Bone marrow (tissue), 2 donors: Measurements from ENCODE around the gene ARID1B.
"Not testable (repeated sequence)": the region's sequence is repeated elsewhere in the genome, so short reads cannot be mapped to it uniquely, and the experiment has no call there.

Experiments
- DNase-seq, 2 donors: peaks; one replicate each; lab custom pipeline; 2025; lab: John Stamatoyannopoulos, UW

Gene ARID1B

DNA sequence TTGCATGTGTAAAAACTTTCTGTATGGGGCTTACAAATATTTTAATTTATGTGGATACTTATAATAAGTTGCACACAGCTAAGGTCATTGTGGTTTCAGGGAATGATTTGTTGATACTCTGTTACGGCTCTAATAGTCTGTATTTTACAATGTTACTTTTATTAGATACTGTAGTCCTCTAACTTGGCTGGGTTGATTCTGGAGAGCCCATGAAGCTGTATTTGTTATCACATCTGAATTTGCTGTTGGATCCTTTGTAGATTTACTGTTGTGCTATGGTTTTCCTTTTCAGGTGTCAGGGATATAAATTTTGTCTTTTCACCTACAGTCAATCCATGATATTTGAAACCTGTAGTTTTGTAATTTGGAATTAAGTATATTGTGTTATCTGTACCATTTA, 161.0 kb downstream of the ARID1B start:
- DNase-seq, result no peak

DNA sequence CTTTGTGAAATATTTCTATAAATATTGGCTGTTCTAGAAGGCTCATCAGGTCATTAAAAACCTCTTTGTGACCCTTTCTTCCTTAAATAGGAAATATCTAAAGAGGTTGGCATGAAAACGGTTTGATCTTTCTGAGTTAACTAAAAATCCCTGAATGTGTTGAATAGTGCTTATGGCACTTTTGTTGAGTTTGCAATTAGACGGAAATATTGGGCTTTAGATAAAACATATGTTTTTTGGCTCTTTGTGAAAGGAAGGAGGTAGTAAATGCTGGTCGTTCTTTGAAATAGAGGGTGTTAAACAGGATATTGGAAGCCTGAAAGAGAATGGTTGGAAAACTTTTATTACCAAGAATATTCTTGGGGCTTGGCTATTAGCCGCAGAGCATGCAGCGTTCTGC, 163.0 kb downstream of the ARID1B start:
- no peak for DNase-seq

DNA sequence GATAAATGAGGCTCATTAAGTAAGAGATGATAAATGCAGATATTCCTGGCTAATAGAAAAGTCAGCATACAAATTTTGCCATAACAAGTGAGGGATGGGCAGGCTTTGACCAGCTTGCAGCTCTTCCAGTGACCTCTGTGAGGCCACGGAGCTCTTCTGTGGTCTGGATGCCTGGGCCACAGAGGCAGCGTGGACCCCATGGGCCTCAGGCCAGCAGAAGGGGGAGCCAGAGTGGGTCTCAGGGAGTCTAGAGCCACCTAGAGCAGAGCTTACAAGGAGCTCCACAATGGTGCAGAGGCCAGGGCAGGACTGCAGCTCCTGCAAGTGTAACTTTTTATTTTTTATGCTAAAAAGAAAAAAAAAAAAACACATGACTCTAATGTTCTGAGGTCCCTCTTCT, 165.1 kb downstream of the ARID1B start:
- DNase-seq, result no peak

DNA sequence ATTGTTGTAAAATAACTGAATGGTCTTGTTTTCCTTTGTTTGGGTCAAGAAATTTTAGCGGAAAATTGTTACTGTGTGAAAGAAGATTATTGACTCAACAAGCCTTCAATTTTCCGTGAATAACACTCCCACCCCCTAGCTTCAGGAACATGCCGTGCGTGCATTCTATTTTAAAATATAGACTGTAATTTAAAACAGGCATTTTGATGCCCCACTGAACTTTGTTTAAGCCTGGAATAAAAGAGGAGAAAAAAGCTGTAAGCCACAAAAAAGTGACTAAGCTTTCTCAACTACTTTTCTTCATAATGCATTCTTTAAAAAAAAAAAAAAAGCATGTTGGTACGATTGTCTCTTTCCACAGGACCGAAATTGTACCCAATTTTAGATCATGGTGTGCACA, 166.0 kb downstream of the ARID1B start:
- no peak for DNase-seq

DNA sequence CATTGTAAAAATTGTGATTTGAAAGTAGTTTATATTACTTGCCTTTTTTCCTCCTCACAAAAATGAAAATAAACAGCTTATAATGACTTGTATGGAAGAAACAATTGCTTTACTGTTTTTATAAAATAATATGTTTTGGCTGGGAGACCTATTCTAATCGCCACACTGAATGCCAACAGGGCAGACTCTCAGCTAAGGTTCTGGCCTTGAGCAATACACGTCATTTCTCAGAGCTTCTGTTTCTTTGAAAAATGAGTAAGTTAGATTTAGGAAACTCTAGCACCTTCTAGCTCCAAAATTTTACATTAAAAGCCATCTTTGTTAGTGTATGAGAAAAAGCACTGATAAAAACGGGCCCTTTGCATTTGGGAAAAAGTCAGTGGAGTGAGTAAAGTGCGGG, 166.6 kb downstream of the ARID1B start:
- no peak for DNase-seq

DNA sequence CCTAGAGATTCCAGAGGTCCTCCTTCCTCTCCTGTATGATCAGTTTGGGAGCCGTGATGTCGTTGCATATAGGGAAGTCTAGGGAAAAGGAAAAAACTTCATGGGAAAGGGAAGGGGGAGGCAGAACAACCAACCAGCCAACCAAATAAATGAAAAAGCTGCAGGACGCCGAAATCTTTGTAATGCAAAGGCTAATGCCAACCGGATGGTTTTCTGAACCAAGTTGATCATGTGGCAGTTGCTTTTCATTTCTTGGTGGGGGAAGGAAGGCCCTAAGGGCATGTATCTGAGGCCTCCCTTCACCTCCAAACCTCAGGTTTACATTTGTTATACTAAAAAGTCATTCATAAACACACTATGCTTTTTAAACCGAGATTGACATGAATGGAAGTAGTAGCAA, 167.2 kb downstream of the ARID1B start:
- no peak for DNase-seq

DNA sequence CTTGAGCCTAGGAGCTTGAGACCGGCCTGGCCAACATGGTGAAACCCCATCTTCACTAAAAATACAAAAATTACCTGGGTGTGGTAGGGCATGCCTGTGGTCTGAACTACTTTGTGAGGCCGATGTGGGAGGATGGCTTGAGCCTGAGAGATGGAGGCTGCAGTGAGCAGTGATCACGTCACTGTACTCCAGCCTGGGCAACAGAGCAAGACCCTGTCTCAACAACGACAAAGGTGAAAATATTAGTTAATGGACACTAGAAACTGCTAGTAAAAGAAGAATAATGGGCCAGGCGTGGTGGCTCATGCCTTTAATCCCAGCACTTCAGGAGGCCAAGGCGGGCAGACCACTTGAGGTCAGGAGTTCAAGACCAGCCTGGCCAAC, 168.6 kb downstream of the ARID1B start:
- DNase-seq, result not testable (repeated sequence)

DNA sequence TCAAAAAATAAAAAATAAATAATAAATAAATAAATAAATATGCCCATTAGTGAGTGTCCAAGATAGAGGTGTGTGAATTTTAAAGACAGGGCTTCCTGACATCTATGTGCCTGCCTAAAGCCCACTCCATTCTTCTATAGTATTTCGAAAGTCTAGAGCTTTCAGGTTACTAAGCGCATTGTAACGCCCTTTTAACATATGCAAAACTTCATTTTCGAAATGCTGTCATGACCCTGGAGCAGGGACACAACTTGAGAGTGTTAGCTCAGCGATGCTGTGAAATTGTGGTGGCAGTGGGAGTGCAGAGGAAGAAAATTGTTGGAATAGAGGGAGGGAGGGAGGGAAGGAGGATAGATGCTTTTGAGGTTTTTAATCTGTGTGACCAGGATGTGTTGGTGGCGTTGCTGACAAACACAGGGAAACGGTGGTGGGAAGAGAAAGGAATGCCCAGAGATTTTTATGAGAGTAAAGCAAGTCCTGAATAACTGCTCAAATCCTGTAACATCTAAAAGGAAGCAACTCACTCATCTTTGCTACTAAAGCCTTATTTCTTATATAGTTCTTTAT, 169.3 kb downstream of the ARID1B start:
- no peak for DNase-seq

DNA sequence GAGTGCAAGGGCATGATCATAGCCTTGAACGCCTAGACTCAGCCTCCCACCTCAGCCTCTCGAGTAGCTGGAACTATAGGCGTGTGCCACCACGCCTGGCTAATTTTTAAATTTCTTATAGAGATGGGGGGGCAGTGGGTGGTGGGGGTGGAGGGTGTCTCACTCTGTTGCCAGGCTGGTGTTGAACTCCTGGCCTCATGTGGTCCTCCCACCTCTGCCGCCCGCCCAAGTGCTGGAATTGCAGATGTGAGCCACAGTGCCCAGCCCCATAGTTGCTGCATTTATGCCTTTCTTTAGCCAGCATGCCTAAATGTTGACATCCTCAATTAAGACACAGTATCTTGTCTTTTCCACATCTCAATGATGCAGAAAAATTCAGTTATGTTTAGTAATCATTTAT, 171.1 kb downstream of the ARID1B start:
- DNase-seq, result no peak

DNA sequence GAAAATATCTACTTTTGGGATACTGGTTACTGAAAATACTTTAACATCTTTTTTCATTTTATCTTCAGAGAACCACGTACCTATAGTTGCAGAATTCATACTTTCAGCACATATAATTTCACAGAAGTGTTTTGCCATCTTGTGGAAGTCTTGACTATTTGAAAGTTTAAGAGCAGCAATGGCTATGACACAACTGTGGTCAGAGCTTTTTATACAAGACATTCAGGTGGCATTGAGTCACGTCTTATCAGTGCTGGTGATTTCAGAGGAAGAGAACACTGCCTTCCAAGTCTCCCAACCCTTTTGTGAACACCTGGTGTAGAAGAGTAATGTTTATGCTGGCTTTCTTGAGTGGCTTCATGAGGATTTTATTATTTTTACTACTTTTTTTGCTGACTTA, 171.6 kb downstream of the ARID1B start:
- no peak for DNase-seq

DNA sequence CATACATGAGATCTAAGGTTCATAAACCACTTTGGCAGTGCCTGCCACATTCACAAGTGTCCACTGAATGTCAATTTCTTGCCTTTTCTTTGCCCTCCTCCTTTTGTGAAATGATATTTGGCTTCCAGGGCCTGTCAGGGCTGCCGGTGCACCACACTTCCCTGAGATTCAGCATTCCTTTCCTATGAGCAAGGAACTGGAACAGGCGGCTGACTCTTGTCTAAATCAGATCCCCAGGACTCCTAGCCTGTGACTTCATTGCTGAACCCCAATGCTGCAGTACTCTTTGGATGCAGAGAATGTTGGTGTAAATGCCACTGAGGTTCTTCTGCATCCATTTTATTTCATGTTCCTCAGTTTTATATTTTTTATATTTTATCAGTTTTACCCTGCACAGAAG, 172.2 kb downstream of the ARID1B start:
- no peak for DNase-seq

DNA sequence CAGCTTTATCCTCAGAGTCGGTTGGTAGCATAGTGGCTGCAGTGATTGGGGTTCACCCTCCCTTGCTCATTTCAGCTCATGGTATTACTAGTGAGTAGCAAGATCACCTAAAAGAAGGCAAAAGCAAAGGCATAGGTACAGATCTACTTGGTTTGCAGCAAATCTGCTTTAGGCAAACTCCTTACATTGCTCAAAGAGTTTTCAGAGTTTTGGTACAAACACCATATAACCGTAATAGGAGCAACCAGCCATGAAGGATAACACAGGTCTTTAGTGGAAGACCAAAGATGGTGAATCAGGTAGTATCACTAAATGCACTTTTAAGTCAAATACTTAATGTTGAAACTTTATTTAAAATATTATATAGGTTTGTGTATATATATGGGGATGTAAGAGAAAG, 172.9 kb downstream of the ARID1B start:
- no peak for DNase-seq

DNA sequence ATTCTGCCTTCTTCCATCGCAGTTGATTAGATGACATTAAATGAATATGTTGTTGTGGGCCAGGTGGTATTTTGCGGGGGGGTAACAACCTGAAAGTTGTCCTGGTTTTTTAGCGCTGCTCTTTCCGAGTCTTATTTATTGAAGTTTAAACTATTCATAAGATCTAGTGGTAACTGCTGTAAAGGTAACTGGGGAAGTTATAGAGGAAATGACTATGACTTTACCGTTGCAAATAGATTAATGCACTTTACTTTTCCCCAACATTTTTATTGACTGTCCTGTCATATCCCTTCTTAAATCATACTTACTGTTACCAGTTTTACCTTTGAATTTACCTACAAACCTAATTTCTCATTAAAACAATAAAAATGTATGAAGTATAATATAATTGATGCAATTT, 173.4 kb downstream of the ARID1B start:
- DNase-seq, result no peak

DNA sequence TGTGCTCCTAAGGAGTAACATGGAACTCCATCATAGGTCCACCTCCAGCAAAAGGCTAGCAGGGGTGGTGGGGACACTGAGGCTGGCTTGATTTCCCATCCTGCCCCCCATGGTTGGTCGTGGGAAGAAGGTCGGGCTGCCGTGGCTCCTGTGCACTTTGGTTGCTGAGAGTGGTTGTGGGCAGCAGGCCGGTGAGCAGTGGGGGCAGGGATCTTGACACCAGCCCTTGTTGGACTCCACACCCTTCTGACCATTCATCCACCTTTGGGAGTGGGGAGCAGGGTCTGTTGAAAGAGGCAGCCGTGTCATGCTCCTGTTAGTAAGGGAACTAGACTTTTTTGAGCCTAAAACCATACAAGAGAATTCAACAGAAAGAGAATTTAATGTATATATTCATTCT, 175.2 kb downstream of the ARID1B start:
- no peak for DNase-seq

DNA sequence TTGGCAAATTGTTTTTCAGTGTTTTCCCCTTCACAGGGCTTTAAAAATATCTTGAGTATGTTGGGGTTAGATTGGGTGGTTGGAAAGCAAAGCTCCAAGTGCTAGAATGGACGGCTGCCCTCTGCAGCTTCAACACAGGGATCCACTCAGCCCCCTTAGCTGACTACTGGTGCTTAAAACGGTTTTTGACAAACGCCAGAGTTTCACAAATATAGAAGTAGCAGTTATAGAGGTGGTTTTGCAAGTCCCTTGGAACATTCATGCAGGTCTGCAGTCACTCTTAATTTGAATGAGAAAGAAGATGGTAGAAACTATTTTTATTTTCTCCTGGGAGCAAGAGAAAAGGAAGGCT, 175.9 kb downstream of the ARID1B start:
- no peak for DNase-seq

DNA sequence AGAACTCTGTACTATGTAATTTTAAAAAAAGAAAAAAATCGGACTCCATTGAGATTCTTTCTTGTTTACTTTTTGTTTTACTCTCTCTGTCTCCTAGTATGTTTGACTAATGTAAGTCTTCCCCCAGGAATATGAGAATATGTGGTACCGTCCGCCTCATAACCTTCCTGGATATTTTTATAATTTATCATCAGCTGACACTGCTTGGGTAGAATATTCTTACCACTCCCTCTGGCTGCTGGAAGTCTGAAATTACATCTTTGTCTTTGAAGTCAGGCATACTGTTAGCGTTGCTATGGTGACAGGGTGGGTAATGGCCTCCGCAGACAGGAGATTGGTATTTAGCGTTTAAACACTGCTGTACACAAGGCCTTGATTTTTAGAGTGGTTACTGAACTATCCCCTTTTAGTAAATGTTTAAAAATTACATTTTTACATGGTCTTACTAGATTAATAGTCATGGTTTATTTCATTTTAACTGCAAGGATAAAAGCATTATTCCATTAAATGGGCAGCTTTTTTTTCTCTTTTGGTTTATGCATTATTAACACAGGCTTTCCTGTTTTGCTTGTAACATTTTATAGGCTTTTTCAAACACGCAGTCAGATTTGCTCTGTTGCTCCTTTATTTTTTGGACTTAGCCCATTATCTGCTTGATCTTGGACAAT, 176.4 kb downstream of the ARID1B start:
- no peak for DNase-seq

DNA sequence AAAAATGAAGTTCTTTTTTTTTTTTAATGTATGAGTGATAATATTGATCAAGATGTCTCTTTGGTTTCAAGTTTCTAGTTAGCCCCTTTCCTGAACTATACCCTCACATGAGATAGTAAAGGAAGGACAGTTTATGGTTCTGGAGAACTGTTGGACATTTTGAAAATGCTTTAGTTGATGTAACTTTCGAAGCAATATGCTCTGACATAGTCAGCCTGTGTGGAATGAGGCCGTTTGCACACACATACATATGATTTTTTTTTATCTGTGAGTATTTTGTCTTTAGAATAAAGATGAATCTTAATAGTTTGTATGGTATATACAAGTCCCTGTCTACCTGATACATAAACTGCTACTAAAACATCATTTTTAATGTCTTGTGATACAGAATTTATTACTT, 177.0 kb downstream of the ARID1B start:
- DNase-seq, result no peak

DNA sequence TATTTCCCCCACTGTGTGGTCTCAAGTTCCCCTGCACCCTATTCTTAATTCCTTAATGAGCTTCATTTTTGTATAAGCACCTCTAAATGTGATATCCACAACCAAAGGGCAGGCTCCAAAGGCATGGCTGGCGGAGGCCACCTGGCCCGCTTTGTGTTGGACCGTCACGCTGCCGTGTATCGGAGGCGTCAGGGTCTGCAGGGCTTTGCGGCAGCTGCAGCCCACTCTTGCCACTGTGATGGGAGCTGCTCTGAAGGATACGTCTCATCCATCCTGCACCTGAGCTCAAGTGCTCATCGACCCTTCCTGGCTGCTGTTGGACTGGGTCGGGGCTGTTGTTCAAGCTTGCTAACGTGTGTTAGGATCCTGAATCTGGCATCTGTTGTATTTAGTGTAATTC, 177.6 kb downstream of the ARID1B start:
- DNase-seq, result no peak

DNA sequence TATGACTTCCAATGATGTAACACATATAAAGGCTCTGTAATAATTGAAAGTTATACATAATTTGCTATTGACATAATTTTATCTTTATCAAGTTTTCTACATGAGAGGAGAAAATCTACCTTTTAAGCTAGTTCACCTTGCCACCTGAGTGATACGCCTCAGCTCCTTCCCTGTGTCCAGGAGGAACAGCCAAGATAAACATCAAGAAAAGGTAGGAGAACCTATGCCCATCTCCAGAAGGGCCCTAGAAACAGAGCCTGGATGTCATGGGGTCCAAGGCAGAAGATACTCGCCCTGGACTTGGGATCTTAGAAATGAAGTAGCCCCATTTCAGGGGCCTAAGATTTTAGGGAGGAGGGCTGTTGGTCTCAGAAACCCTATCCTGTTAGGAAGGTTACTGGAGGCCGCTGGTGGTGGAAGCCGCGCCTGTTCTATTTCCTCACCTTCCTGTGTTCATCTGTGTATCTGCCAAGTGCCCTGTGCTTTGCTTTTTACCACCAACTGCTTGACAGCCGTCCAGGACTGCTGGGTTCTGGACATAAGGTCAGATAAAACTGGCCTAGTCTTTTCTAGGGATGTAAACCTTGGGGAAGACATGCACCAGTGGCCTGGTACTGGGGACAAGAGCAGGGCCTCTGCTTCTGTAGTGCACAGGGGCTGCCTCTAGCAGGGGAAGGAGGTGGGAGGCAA, 178.5 kb downstream of the ARID1B start:
- no peak for DNase-seq

DNA sequence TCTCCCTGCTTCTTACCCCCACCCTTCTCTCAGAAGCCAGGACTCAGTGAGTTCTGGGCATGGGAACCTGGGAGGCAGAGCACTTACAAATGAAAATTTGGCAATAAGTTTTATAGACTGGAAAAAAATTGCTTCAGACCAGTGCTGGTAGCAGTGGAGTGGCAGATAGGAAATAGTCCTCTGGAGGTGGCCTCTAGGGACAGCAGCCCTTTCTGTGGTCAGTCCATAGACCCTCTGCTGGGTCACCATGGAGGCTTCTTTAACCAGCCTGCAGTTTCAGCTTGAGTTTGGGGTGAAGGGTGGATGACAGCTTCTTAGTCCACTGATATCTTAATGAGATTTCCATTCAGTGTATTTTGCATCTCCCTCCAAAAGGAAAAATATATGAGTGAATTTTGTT, 179.1 kb downstream of the ARID1B start:
- no peak for DNase-seq

DNA sequence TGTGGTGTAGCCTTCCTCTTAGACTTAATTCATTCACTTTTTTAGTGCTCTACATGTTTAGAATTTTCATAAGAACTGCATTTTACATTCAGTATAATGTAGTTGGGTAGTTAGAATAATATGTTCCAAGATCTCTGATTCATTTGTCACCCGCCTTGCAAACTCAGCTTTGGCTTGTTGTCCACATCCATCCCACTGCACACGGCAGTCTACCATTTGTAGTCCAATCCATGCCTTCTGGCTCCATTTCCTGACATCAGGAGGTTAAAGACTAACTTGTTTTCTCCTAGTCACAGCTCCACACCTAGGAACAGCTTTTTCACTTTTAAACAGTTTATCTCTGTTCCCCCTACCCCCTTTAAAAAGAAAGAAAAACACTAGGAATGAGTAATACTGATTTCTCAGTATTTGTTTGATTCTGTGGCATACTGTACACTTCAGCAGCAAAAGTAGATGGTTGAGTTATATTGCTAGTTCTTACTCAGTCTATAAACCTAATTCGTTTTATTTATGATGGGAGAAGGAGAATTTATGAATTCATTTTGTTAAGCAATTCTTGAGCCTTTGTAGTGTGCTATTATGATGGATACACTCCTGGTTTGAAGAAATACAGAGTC, 180.9 kb downstream of the ARID1B start:
- no peak for DNase-seq

DNA sequence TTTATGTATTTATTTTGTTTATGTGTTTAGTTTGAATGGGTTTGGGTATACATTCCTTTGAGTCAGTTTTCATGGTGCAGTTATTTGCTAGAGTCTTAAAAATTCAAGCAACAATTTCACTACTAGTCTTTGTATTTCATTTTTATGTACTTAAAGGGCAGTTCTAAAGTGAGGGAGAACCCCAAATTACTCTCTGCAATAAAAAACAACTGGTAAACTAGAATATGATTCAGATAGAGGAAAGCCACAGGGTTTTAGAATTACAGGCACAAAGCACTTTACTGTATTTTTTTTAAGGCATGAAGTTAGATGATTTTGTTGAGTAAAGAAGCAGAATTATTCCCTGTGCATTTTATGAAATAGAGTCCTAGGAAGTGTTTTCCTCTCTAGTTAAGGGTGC, 183.3 kb downstream of the ARID1B start:
- no peak for DNase-seq

DNA sequence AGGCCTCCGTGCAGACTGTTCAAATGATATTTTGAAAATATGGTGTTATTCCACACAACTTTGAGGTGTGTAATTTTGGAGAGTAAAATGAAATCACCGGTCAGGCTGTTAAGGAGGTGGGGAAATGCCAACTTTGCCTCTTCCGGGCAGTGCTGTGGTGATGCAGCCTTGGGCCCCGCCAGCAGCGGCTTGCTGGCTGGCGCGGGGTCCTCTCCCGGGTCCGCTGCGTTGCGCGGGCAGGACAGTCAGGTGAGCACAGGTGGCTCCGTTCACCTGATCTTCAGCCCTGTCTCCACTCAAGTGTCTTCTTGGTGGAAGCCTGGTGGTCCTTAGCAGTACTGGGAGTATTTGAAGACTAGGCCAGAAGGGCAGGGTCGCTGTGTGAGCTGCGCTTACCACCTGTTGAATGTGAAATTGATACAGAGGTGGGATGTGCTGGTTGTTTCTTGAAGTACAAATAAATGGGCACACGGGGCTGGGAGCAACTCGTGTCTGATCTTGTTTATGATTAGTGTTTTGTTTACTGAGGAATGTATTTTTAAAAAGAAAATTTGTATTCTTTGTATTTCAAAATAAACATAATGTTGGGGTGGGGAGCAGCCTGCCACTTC, 184.2 kb downstream of the ARID1B start:
- DNase-seq, result no peak
